GM04504 (cell line): ENCODE data around the gene SPTBN2.
A peak's percentile ranks its signal among the peaks of the same experiment; 100 is the strongest.

Experiments
- DNase-seq: peaks from one replicate; pipeline ENCODE4 v3.0.0-alpha.2; 2012; ENCODE audit warnings: low read depth

SPTBN2 gene

DNA sequence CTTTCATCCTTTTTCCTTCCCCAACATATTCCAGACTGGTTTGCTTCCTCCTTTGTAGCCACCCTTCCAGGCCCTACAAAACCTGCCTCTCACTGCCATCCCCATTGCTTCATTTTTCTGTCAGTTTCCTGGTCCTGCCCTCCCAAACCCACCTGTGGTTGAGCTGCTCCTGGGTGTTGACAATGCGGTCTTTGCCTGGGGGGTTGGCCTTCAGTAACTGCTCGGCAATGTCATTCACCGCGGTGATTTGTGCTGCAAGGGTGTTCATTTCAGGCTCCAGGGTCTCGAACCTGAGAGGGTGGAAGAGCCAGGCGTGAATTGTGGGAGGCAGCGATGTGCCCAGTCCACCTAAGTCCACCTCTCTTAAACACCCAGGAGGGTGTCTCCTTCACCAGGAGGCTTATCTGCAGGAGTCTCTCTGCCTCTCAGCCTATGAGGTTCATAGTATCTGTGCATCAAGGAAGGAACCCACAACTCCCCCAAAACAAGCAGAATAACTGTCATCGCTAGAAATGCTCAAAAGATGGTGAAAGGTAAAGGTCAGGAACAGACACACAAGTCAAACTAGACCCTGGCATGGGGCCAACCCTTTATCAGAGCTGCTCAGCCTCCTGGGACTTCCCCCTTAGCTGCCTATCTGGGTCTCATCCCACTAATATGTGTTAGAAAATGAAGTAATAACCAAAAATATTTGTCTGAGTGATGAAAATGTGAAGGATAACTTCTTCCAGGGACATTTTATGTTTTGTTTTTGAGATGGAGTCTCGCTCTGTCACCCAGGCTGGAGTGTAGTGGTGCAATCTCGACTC is 27.4 kb downstream of the SPTBN2 start:
- DNase-seq, result no peak

- DNase-seq, result no peak
Measured at GRCh38 chr11:66700742-66701141, 28.3 kb downstream of the SPTBN2 start.

GRCh38 chr11:66700337-66700736 is 28.7 kb downstream of the SPTBN2 start:
- DNase-seq, result no peak

DNA sequence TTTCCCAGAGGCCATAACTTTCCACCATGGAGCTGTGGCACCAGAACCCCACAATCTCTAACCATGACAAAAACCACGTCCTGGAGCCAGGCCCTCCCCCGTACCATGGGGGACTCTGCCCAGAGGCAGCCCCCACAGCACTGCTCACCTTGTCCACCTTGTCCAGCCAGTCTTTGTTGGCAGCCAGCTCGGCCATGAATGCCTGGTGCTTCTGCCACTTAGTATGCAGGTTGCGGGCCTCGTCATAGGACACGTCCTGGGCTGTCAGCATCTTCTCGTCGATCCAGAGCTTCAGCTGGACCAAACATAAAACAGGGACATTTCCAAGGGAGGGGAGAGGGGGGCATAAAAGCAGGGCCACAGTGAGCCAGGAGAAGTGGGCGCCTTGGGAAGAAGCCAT is 30.5 kb downstream of the SPTBN2 start:
- no peak for DNase-seq

- DNase-seq, result no peak
Measured at GRCh38 chr11:66697988-66698387, 31.0 kb downstream of the SPTBN2 start.

DNA sequence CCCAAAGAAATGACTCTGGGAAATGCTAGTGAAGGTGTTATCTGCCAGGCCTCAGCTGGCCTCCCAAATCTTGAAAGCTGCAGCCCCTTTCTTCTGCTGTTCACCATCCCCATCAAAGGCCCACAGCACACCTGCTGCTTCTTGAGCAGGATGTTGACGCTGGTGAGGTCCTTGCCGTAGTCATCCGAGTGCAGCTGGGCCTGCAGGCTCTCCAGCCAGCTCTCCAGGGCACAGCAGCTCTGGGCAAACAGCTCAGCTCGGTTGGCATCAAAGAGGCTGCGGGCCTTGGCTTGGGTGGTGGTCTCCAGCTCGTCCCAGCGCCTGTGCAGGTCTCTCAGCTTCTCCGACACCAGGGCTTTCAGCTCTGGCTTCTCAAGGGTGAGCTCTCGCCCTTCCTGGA is 32.9 kb downstream of the SPTBN2 start:
- no peak for DNase-seq

DNA sequence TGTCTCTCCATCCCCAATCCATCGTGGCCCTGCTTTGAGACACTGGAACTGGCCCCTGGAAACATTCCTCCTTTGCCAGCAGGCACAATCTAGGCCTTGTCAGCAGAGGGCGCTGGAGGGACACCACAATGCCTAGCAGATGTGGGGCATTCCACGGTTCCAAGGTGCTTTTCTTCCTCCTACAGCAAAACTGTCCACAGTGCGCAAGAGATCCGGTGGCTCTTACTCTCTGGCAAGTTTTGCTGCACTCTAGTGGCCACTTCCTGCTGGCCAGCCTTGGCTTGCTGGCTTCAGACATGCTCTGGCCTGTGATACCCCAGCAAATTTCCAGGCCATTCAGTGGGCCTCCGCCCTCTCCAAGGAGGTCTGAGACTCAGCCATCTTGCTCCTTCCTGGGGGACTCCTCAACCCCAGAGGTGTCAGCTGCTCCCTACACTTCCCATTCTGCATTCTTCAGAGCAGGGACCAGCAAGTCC is 34.2 kb downstream of the SPTBN2 start:
- peak; percentile 95 for DNase-seq

DNA sequence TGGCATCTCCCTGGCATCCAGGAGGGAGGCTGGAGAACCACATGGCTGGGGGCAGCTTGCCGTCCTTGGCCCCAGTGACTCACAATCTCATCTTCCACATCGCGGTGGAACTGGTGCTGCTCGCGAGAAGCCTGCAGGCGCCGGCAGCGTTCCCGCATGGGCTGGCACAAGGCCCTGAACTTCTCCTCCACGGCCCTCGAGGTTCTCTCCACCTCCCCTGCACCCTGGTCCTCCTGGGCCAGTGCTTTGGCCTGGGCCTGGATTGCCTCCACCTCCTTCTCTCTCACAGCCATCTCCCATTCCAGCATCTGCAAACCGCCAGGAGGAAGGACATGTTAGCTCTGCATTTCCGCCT is 35.0 kb downstream of the SPTBN2 start:
- no peak for DNase-seq

DNA sequence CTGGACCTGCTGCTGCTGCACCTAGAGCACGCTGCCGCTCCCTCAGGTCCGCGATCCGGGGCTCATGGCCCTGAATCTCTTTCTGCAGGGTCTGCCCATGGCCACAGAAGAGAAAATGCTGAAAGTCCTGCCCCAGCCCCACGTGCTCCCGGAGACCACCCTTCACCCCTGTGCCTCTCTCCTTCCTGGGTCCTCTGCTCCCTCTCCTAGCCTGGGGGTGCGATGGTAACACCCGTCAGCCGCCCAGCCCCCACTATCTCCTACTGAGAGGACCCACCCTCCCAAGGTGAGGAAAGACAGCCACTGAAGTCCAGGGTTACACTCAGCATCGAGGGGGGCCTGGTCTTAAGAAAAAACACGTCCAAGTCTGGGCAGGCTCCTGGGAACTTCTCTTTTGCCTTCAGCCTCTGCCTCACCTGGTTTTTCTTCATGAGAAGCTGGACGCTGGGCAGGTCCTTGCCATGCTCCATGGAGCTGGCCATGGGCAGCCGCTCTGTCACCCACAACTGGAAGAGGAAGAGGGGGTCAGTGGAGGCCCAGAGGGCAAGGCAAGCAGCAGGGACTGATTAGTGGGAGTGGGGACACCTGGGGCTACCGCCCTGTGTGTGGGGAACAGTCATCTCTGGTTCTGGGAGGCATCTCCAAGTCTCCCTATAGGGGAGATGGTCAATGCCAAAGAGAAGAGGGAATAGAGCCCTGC is 35.5 kb downstream of the SPTBN2 start:
- no peak for DNase-seq

DNA sequence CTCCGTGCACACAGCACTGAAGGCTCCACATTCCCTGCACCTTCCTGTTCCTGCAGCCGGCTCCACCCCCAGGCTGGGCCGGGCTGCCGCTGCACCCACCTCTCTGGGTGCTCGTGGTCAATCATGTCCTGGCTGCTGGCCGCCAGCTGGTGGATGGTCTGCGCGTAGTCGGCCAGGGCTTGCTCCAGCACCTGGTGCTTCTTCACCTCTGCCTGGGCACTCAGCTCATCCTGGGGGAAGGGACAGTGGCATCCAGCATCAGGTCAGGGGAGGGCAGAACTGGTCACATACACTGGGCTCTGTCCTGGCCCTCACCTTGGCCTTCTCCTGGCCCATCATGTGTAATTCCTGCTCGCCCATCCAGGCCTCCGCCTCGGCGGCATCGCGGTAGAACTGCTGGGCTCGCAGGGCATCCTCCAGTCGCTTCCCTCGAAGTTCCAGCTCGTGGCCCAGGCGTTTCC is 36.1 kb downstream of the SPTBN2 start:
- DNase-seq, result no peak

- DNase-seq, result no peak
Measured at GRCh38 chr11:66692446-66692845, 36.6 kb downstream of the SPTBN2 start.

GRCh38 chr11:66691311-66691980 is 37.6 kb downstream of the SPTBN2 start:
- no peak for DNase-seq

DNA sequence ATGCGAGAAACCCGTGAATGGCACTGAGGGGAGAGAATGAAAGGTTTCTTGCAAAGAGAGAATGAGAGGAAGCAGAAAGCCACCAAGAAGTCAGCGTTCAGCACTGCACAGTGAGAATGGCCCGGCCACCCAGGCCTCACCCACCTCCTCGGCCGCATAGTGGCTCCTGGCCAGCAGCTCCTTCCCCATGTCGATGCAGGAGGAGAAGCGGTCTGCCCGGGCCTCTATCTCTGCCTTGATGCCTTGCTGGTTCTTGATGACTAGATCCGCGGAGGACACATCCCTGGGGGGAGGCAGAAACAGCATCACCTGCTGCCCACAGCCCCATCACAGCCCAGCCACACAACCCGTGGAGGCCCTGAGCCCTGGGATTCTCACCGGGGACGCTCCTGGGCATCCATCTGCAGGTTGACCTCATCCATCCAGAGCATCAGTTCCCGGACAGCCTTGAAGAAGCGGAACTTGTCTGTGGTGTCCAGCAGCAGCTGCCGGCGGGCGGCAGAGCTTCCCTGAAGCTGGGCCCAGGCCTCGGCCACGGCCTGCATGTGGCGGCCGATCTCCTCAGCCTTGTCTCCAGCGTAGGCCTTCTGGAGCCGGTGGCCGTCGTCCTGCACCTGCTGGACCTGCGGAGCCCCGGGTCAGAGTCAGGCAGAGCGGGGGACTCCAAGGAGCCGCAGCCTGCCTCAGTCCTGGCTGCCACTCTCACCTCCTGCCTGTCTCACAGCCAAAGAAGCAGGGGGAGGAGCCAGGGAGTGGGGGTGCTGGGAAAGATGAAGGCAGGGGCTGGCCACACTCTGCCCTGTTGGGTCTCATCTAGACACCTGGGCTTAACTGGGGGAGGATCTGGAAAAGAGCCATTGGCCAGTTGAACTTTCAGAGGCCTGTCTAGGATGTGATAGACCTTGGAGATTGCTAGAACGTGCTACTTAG is 39.1 kb downstream of the SPTBN2 start:
- DNase-seq, result no peak

DNA sequence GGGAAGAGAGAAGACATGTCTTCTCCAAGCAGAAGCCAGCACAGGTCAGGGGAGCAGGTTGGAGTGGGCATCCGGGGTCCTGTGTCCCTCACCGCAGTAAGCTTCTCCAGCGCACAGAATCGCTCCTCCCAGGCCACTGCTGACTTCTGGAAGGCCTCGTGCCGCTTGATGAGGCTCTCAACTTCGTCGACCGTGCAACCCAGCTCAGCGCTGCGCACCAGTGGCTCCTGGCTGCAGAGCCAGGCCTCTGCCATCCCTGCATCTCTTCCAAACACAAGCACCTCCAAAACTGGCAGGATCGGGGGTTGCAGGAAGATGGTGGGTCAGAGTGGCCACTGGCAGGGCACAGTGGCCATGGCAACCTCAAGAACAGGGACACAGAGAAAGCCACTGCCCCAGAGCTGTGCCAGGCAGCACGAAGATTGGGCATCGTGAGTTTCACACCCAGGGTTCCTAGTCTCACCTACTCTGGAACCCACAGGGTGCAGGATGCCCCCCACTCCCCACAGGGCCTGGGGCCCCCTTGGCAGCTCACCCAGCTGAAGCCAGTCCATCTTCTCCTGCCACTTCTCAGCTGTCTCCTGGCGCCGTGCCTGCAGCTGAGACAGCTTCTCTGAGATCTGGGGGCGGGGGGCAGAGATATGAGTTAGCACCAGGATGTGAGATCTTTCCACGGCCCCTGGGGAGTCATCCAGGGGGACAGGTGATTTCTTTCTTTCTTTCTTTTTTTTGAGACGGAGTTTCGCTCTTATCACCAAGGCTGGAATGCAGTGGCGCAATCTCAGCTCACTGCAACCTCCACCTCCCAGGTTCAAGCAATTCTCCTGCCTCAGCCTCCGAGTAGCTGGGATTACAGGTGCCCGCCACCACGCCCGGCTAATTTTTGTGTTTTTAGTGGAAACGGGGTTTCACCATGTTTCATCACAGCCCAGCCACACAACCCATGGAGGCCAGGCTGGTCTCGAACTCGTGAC is 40.2 kb downstream of the SPTBN2 start:
- no peak for DNase-seq

DNA sequence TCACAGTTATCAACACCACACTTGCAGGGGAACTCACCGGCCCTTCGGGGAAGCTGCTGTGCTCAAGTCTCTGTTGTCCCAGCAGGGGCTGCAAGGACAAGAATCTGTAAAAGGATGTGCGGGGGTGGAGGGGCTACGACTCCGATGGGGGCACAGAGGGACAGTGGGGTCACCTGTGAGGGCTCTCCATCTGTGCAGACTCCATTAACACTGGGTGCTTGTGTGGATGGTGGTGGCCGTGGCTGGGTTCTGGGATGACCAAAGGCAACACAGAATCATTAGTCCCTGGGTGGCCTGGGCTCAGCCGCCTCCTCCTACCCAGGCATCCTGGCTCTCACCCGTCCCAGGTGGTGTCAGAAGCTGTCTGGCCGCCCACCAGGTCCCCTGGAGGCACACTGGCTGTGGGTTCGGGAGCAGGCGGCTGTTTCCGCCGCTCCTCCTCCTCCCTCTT is 41.2 kb downstream of the SPTBN2 start:
- no peak for DNase-seq

DNA sequence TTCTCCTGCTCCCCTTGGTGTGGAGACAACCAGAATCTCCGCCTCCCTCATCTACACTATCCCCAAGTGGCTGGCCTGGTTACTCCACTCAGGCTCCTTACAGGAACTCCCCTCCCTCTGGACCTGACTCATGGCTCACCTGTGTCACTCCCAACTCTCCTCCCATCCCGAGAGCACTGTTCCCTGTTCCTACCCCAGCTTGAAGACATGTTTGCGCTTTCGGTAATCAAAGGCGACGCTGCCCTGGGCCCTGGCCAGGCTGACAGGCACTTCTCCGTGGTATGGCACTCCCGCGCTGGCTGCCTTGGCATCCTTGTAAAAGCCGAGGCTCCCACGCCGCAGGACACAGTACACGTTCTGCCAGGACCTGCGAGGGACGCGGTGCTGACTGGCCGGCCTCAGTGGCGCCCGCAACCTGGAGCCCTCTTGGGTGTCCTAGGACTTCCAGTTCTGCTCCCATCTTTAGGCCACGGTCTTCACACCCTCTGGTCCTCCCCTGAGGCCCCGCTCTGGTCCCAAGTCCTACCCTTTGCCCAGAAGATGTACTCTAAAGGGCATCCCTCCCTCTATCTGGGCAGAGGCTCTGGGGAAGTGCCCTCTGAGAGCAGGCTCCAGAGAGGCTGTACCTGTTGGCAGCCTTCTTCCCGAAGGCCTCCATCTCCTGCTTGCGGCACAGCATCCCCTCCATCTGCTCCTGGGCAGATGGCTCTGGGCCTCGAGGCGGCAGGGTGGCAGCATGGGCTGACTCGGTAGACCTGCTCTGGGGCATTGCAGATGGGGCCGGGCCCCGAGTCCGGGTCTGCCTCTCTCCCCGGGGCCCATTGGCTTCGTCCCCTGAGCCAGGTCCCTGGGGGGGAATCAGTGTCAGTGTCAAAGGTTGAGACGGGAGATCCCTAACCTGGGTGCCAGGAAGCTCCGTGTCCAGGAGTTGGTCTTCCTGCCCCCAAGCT is 41.9 kb downstream of the SPTBN2 start:
- no peak for DNase-seq

- DNase-seq, result no peak
Measured at GRCh38 chr11:66686100-66686785, 42.8 kb downstream of the SPTBN2 start.

GRCh38 chr11:66685276-66686099 is 43.5 kb downstream of the SPTBN2 start:
- no peak for DNase-seq
